ENCODE measurements around the gene ZFYVE21. TPM values are rescaled to one million over a fixed set of nuclear protein-coding genes. Genes with fewer than 3 reads are reported as not detected.

The ZFYVE21 gene
- total RNA-seq, 1 donor from 2014 or later, result 61.3 TPM

- ATAC-seq (no peak), DNase-seq (no peak)
- TF ChIP-seq, protein P1, sequence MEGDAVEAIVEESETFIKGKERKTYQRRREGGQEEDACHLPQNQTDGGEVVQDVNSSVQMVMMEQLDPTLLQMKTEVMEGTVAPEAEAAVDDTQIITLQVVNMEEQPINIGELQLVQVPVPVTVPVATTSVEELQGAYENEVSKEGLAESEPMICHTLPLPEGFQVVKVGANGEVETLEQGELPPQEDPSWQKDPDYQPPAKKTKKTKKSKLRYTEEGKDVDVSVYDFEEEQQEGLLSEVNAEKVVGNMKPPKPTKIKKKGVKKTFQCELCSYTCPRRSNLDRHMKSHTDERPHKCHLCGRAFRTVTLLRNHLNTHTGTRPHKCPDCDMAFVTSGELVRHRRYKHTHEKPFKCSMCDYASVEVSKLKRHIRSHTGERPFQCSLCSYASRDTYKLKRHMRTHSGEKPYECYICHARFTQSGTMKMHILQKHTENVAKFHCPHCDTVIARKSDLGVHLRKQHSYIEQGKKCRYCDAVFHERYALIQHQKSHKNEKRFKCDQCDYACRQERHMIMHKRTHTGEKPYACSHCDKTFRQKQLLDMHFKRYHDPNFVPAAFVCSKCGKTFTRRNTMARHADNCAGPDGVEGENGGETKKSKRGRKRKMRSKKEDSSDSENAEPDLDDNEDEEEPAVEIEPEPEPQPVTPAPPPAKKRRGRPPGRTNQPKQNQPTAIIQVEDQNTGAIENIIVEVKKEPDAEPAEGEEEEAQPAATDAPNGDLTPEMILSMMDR (IDR thresholded peaks at IDR 0.05), result no peak
- intact Hi-C loops (cut with DNase I), result no loop called here
- Histone ChIP-seq H3K36me3 (peaks cover 75% of the 10 kb centered on the region), H3K27ac (peak overlapping the region; percentile 47), H3K4me1 (peaks cover 34% of the 10 kb centered on the region), H3K9me3 (no peaks in the 10 kb centered on the region), H3K27me3 (no peaks in the 10 kb centered on the region), H3K4me3 (no peak overlapping the region)
Measured at GRCh38 chr14:103697206-103697602, 18.4 kb upstream of the ZFYVE21 start.

DNA sequence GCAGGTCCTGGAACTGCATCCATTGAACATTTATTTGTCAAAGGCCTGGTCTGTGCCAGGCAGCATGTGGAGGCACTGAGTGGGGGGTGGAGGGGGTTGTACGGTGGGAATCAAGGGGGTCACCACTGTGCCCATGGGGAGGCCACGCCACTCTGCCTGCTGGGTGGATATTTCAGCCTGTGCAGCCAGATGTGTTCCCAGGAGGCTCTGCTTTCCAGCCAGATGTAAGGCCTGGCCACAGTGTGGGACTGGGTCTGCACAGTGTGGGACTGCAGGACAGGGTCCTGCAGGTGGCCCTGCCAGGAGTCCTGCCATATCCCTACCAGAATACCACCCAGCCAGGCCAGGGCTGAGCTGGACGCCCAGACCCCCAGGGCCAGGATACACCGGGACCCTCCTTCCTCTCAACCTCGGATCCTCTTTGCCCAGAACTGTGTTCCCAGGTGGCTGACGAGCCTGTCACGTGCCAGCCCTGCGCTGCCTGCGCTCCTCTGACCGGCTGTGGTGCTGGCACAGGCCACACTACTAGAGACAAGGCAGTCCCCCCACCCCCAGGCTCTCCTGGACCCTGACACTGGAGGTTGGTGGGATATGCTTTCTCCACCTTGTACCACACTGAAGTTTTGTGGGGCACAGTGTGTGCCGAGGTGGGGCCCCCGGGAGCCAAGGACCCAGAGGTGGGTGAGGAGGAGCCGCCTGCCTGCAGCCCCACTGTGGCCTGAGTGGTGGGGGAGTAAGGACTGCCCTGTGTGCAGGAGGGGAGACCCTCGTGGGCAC, 17.8 kb upstream of the ZFYVE21 start:
- intact Hi-C loops (cut with DNase I), result no loop called here
- Histone ChIP-seq H3K4me1 (peaks cover 33% of the 10 kb centered on the region), H3K36me3 (peaks cover 75% of the 10 kb centered on the region), H3K27ac (peak overlapping the region; percentile 47), H3K4me3 (no peak overlapping the region), H3K9me3 (no peaks in the 10 kb centered on the region), H3K27me3 (no peaks in the 10 kb centered on the region)
- ATAC-seq (no peak), DNase-seq (no peak)
- TF ChIP-seq, protein P1 (IDR thresholded peaks at IDR 0.05), result no peak

DNA sequence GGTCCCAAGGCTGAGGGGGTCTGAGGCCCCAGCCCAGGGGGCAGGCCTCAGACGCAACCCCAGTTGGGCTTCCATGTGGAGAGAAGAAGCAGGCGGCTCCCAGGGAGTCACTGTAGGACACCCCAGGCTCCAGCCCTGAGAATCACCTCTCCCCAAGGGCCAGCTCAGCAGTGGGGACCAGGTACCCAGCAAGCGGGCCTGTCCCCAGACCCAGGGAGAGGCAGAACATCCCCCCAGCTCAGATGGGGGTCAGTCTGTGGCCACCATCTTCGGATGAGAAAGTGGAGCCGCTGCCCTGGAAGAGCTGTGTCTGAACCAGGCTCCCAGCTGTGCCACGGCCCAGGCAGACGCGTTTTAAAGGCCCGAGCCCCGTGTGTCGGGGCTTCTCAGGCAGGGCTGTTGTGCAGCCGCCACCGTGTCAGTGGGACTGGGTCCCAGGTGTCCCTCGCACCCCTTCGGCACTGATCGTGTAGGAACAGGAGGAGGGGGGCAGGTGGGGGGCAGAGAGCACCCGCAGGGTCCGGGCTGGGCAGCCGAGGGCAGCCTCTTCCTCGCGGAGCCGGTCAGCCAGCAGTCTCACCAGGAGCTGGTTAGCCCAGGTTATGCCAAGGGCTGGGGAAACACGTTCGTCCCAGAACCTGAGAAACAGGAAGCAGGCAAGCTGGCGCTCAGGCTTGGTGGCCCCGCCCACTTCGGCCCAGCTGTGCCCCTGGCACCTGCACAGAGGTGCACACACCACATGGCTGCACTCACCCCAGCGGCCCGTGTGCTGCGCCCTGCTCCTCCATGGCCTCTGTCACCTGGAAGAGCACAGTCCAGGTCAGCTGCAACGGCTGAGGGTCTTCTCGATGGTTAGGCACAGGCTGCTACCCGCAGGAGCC, 17.0 kb upstream of the ZFYVE21 start:
- H3K27ac ChIP-seq, result peak overlapping the region; percentile 47
- DNase-seq (peak; percentile 79), ATAC-seq (peak; percentile 49)
- H3K4me1 ChIP-seq, result peaks cover 25% of the 10 kb centered on the region
- TF ChIP-seq, protein P1 (IDR thresholded peaks at IDR 0.05), result no peak
- H3K4me3 ChIP-seq, result no peak overlapping the region
- intact Hi-C loops (cut with DNase I), result no loop called here
- no peaks in the 10 kb centered on the region for H3K27me3 ChIP-seq
- no peaks in the 10 kb centered on the region for H3K9me3 ChIP-seq
- peaks cover 74% of the 10 kb centered on the region for H3K36me3 ChIP-seq

DNA sequence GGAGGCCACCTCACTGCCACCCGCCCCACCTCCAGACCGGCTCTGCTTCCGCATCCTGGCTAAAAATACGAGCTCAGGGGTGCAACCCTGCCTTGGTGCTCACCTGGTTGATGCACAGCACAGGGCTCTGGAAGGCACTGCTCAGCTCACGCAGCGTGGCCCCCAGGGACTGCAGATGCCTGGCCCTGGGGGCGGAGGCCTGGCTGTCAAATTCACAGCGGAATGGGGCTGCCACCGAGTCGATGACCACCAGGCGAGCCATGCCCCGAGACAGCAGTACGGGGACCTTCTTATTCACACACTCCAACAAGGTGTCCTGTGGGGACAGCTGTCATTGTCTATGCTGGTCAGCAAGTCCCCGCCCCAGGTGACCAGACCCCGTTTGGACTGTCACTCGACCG, 16.3 kb upstream of the ZFYVE21 start:
- intact Hi-C loops (cut with DNase I), result no loop called here
- Histone ChIP-seq H3K4me1 (peaks cover 25% of the 10 kb centered on the region), H3K4me3 (no peak overlapping the region), H3K9me3 (no peaks in the 10 kb centered on the region), H3K27me3 (no peaks in the 10 kb centered on the region), H3K36me3 (peaks cover 73% of the 10 kb centered on the region), H3K27ac (no peak overlapping the region)
- no peak for ATAC-seq
- TF ChIP-seq, protein P1 (IDR thresholded peaks at IDR 0.05), result no peak
- no peak for DNase-seq

- Histone ChIP-seq H3K36me3 (peaks cover 65% of the 10 kb centered on the region), H3K27me3 (no peaks in the 10 kb centered on the region), H3K4me1 (peaks cover 33% of the 10 kb centered on the region), H3K4me3 (no peak overlapping the region), H3K27ac (no peak overlapping the region), H3K9me3 (no peaks in the 10 kb centered on the region)
- DNase-seq, result no peak
- intact Hi-C loops (cut with DNase I), result no loop called here
- no peak for ATAC-seq
- TF ChIP-seq, protein P1 (IDR thresholded peaks at IDR 0.05), result no peak
Measured at GRCh38 chr14:103699901-103700752, 15.5 kb upstream of the ZFYVE21 start.

Measured in upper lobe of right lung (tissue), 1 donor.